ENCODE results near the gene SCAP.
A peak's percentile ranks its signal among the peaks of the same experiment; 100 is the strongest.
"Not testable (repeated sequence)": the region's sequence is repeated elsewhere in the genome, so short reads cannot be mapped to it uniquely, and the experiment has no call there.

The SCAP gene

GRCh38 chr3:47480267-47480666, 4.5 kb upstream of the SCAP start:
- DNase-seq (ENCODE audit: low read depth): not testable (repeated sequence)

GRCh38 chr3:47479826-47480160, 4.1 kb upstream of the SCAP start:
- DNase-seq (ENCODE audit: low read depth): no peak

- no peak for DNase-seq (ENCODE audit: low read depth)
Measured at GRCh38 chr3:47478022-47478421, 2.3 kb upstream of the SCAP start.

GRCh38 chr3:47476644-47477199, 981 bp upstream of the SCAP start:
- no peak for DNase-seq (ENCODE audit: low read depth)

- DNase-seq (ENCODE audit: low read depth): no peak
Measured at GRCh38 chr3:47476330-47476626, 537 bp upstream of the SCAP start.

GRCh38 chr3:47475029-47475569, 642 bp downstream of the SCAP start:
- peak; percentile 23 for DNase-seq (ENCODE audit: low read depth)

GRCh38 chr3:47473391-47473790, 2.4 kb downstream of the SCAP start:
- DNase-seq (ENCODE audit: low read depth): no peak

GRCh38 chr3:47469616-47470015, 6.1 kb downstream of the SCAP start:
- peak; percentile 90 for DNase-seq (ENCODE audit: low read depth)

- DNase-seq (ENCODE audit: low read depth): not testable (repeated sequence)
Measured at GRCh38 chr3:47468315-47468714, 7.4 kb downstream of the SCAP start.

- no peak for DNase-seq (ENCODE audit: low read depth)
Measured at GRCh38 chr3:47464588-47464987, 11.2 kb downstream of the SCAP start.

- not testable (repeated sequence) for DNase-seq (ENCODE audit: low read depth)
Measured at GRCh38 chr3:47459534-47460085, 16.1 kb downstream of the SCAP start.

- no peak for DNase-seq (ENCODE audit: low read depth)
Measured at GRCh38 chr3:47456984-47457383, 18.8 kb downstream of the SCAP start.

- peak; percentile 80 for DNase-seq (ENCODE audit: low read depth)
Measured at GRCh38 chr3:47455806-47456452, 19.8 kb downstream of the SCAP start.

- no peak for DNase-seq (ENCODE audit: low read depth)
Measured at GRCh38 chr3:47452453-47453215, 23.1 kb downstream of the SCAP start.

- DNase-seq (ENCODE audit: low read depth): no peak
Measured at GRCh38 chr3:47444103-47444502, 31.6 kb downstream of the SCAP start.

- no peak for DNase-seq (ENCODE audit: low read depth)
Measured at GRCh38 chr3:47443611-47443995, 32.1 kb downstream of the SCAP start.

GRCh38 chr3:47441796-47442551, 33.8 kb downstream of the SCAP start:
- DNase-seq (ENCODE audit: low read depth): no peak

- peak; percentile 28 for DNase-seq (ENCODE audit: low read depth)
Measured at GRCh38 chr3:47440131-47440530, 35.6 kb downstream of the SCAP start.

GRCh38 chr3:47436180-47436579, 39.6 kb downstream of the SCAP start:
- DNase-seq (ENCODE audit: low read depth): no peak

- DNase-seq (ENCODE audit: low read depth): no peak
Measured at GRCh38 chr3:47434849-47435248, 40.9 kb downstream of the SCAP start.

GRCh38 chr3:47433796-47434195, 41.9 kb downstream of the SCAP start:
- no peak for DNase-seq (ENCODE audit: low read depth)

GRCh38 chr3:47432673-47433072, 43.1 kb downstream of the SCAP start:
- DNase-seq (ENCODE audit: low read depth): no peak

Data from fibroblast of gingiva (primary cell).